ENCODE data around the gene CACNB2. TPM values are rescaled to one million over a fixed set of nuclear protein-coding genes. Genes with fewer than 3 reads are reported as not detected.
A peak's percentile ranks its signal among the peaks of the same experiment; 100 is the strongest.

CACNB2 gene
- polyA plus RNA-seq, 1 of the 3 experiments (the other 2 are of a cell fraction): 0.74 TPM

DNA sequence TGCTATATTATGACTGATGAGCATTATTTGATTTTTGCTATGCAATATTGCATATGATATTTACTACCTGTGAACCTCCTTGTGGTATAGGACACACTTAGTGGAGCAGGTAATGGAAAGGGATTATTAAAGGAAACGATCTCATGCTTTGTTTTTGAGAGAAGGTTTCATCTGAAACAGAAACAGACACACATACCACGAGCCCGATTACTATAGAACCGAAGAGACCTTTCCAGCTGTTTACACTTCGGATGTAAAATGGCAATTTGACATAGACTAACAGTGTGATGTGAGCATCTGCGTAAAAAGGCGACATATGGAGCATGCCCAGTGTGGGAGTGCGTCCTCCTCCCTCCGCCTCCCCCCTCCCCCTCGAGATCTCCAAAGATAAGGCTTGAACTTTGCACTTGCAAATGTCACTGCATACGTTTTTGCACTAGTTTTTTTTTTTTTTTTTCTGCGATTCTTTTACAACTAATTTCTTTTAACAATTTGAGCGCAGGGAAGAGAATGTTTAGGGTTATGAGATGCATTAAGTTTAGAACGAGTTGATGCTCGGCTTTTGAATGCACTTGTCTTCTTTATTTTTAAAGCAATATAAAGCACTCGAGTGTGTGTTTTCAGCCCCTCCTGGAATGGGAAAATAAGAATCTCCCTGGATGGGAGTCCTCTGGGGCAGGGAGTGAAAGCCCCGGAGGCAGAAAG is 260.1 kb downstream of the CACNB2 start:
- TF ChIP-seq TEAD4 (IDR thresholded peaks at IDR 0.05; ENCODE audit: borderline replicate concordance, insufficient read depth) (no peak), CHD2 (IDR thresholded peaks at IDR 0.05; ENCODE audit: low read length, partially characterized antibody) (no peak), FOSL2 (IDR thresholded peaks at IDR 0.05; ENCODE audit: borderline replicate concordance, low read depth) (no peak), CTCF (IDR thresholded peaks at IDR 0.05) (no peak), USF1 (IDR thresholded peaks at IDR 0.05; ENCODE audit: borderline replicate concordance, low read depth) (no peak), GATA2 (CRISPR knock-in tag; IDR thresholded peaks at IDR 0.05) (peak; percentile 94), RCOR1 (IDR thresholded peaks at IDR 0.05; ENCODE audit: low read length) (no peak), MXI1 (IDR thresholded peaks at IDR 0.05; ENCODE audit: low read depth, low read length) (0 out of 2 replicates have a peak, but pooled peaks have one; percentile 8), REST (IDR thresholded peaks at IDR 0.05; ENCODE audit: low read depth, low read length) (no peak), RFX5 (IDR thresholded peaks at IDR 0.05; ENCODE audit: low read length) (no peak), YY1 (IDR thresholded peaks at IDR 0.05; ENCODE audit: low read depth) (no peak), RAD21 (IDR thresholded peaks at IDR 0.05; ENCODE audit: low read length) (no peak), NRF1 (IDR thresholded peaks at IDR 0.05; ENCODE audit: low read depth, low read length) (peak; percentile 13; the same call in 1 of the 2 replicates), TAF1 (IDR thresholded peaks at IDR 0.05; ENCODE audit: borderline replicate concordance, low read depth, low read length) (no peak), NFIC (IDR thresholded peaks at IDR 0.05; ENCODE audit: borderline replicate concordance) (no peak)
- TF ChIP-seq, protein P1, sequence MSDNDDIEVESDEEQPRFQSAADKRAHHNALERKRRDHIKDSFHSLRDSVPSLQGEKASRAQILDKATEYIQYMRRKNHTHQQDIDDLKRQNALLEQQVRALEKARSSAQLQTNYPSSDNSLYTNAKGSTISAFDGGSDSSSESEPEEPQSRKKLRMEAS (IDR thresholded peaks at IDR 0.05; ENCODE audit: low read depth): no peak
- Histone ChIP-seq H3K27me3 (ENCODE audit: insufficient read depth) (peaks cover 4% of the 10 kb centered on the region; the same call in 1 of the 2 replicates), H4K20me1 (ENCODE audit: insufficient read depth) (no peaks in the 10 kb centered on the region), H3K9me3 (no peaks in the 10 kb centered on the region), H3K4me1 (ENCODE audit: control insufficient read depth in 1 of 2, insufficient read depth in 2 of 2, low read depth in 1 of 2, low read length in 1 of 2) (no peaks in the 10 kb centered on the region; a peak in 1 of 4 replicates), H3K9ac (no peak overlapping the region), H3K36me3 (replicated peaks in 1 of 2; ENCODE audit: control insufficient read depth in 1 of 2, insufficient read depth in 2 of 2, low read length in 1 of 2) (no peaks in the 10 kb centered on the region), H3K9me2 (no peaks in the 10 kb centered on the region), H3K27ac (ENCODE audit: low read depth in 2 of 2, low read length in 1 of 2) (no peak overlapping the region), H2AFZ (ENCODE audit: low read depth) (0 out of 2 replicates have a peak overlapping the region, but pooled peaks have one; percentile 34), H3K4me2 (peak overlapping the region; percentile 62), H3K4me3 (ENCODE audit: low read depth in 2 of 2, low read length in 1 of 2) (peak overlapping the region; percentile 43), H3K79me2 (ENCODE audit: insufficient read depth) (no peaks in the 10 kb centered on the region), H3F3A (replicated peaks; ENCODE audit: insufficient read depth) (no peaks in the 10 kb centered on the region)
- peak; percentile 64 for DNase-seq
- CTCF ChIA-PET: interaction anchor here (1.6 kb wide), 1 partner anchor 15 kb away, joined by 5 read pairs; no protein-coding TSS in a partner anchor
- WGBS (ENCODE audit: low lambda C conversion rate): under 1% methylated on average over 17 of the region's 17 CpGs
- POLR2A ChIA-PET: no interaction called here
